ENCODE measurements around the gene POLA1. TPM values are rescaled to one million over a fixed set of nuclear protein-coding genes. Genes with fewer than 3 reads are reported as not detected.

POLA1 gene
- polyA plus RNA-seq, 4 donors = 15.8 to 18.4 (median 16.7) TPM

- DNase-seq (ENCODE audit: low read depth in 4 of 4, low spot score in 2 of 4) = no peak
Observed at GRCh38 chrX:25018682-25019081, 325.0 kb downstream of the POLA1 start.

GRCh38 chrX:25019707-25020390 lies 326.1 kb downstream of the POLA1 start:
- no peak for DNase-seq (ENCODE audit: low read depth in 4 of 4, low spot score in 2 of 4)

GRCh38 chrX:25020391-25020904 lies 326.7 kb downstream of the POLA1 start:
- no peak for DNase-seq (ENCODE audit: low read depth in 4 of 4, low spot score in 2 of 4)

GRCh38 chrX:25020905-25021449 lies 327.3 kb downstream of the POLA1 start:
- DNase-seq (ENCODE audit: low read depth in 4 of 4, low spot score in 2 of 4) = no peak

GRCh38 chrX:25022499-25023325 lies 329.0 kb downstream of the POLA1 start:
- DNase-seq (ENCODE audit: low read depth in 4 of 4, low spot score in 2 of 4) = no peak

- DNase-seq (ENCODE audit: low read depth in 4 of 4, low spot score in 2 of 4) = no peak
Observed at GRCh38 chrX:25023908-25024307, 330.2 kb downstream of the POLA1 start.

- no peak for DNase-seq (ENCODE audit: low read depth in 4 of 4, low spot score in 2 of 4)
Observed at GRCh38 chrX:25025615-25026014, 331.9 kb downstream of the POLA1 start.

- no peak for DNase-seq (ENCODE audit: low read depth in 4 of 4, low spot score in 2 of 4)
Observed at GRCh38 chrX:25026576-25026975, 332.9 kb downstream of the POLA1 start.

- no peak for DNase-seq (ENCODE audit: low read depth in 4 of 4, low spot score in 2 of 4)
Observed at GRCh38 chrX:25028726-25029125, 335.0 kb downstream of the POLA1 start.

GRCh38 chrX:25029288-25029825 lies 335.6 kb downstream of the POLA1 start:
- DNase-seq (ENCODE audit: low read depth in 4 of 4, low spot score in 2 of 4) = no peak

GRCh38 chrX:25034889-25035288 lies 341.2 kb downstream of the POLA1 start:
- no peak for DNase-seq (ENCODE audit: low read depth in 4 of 4, low spot score in 2 of 4)

GRCh38 chrX:25039036-25039435 lies 345.3 kb downstream of the POLA1 start:
- DNase-seq (ENCODE audit: low read depth in 4 of 4, low spot score in 2 of 4) = no peak

GRCh38 chrX:25043192-25043591 lies 349.5 kb downstream of the POLA1 start:
- DNase-seq (ENCODE audit: low read depth in 4 of 4, low spot score in 2 of 4) = no peak

Other genes with a start within 250 kb of the POLA1 start
- gene PDK3, start 228.6 kb upstream of the POLA1 start, polyA plus RNA-seq (ENCODE audit: insufficient read length in 4 of 4) = 10 to 100 TPM in 1 of 4 donors, 1 to 10 TPM in 3; 7.5 to 11.4 (median 8.8) TPM
- 1 to 10 TPM; 2.2 to 3.5 (median 2.9) TPM for gene PCYT1B, start 46.6 kb upstream of the POLA1 start, polyA plus RNA-seq (ENCODE audit: insufficient read length in 4 of 4)

All from left renal cortex interstitium (tissue), 4 donors.